ENCODE measurements around the gene PIAS1. TPM values are rescaled to one million over a fixed set of nuclear protein-coding genes. Genes with fewer than 3 reads are reported as not detected.

PIAS1 gene
- total RNA-seq, 1 donor from 2014 or later: 54.5 TPM

GRCh38 chr15:68062946-68063465, 8.9 kb downstream of the PIAS1 start:
- no peak for DNase-seq (ENCODE audit: low spot score)

DNA sequence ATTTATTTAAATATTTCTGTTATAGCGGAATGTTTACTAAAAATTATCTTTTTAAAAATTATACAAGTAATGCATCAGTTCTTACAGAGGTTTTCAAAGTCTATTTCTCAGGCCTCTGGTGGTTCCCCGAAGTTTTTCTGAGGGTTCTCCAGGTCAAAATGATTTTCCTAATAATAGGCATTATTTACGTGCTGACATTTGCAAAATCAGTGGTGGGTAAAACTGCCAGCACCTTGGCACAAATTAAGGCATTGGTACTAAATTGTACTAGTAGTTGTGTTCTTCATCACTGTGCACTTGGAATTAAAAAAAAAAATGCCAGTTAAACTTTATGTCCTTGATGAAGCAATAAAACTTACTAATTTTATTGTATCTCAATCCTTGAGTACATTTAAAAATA, 9.5 kb downstream of the PIAS1 start:
- no peak for DNase-seq (ENCODE audit: low spot score)

GRCh38 chr15:68073576-68074288, 19.6 kb downstream of the PIAS1 start:
- DNase-seq (ENCODE audit: low spot score): no peak

GRCh38 chr15:68075764-68076385, 21.8 kb downstream of the PIAS1 start:
- no peak for DNase-seq (ENCODE audit: low spot score)

- no peak for DNase-seq (ENCODE audit: low spot score)
Measured at GRCh38 chr15:68078365-68078764, 24.2 kb downstream of the PIAS1 start.

DNA sequence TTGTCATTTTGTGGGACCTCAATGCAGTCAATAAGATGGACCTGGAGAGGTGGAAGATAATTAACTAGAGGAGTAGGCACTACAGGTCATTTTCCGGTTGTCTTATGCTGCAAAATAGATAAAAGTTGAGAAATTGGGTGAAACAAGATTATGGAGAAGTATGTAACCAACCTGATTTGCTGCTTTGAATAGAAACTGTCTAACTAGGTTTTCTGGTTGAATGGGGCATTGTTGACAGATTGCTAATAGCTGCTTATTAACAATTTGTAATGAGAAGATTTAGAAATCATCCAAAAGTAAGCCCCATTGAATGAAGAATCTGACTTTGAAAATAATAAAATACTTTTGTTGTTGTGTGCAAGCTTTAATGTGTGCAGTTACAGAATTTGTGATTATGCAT, 26.2 kb downstream of the PIAS1 start:
- DNase-seq (ENCODE audit: low spot score): no peak

DNA sequence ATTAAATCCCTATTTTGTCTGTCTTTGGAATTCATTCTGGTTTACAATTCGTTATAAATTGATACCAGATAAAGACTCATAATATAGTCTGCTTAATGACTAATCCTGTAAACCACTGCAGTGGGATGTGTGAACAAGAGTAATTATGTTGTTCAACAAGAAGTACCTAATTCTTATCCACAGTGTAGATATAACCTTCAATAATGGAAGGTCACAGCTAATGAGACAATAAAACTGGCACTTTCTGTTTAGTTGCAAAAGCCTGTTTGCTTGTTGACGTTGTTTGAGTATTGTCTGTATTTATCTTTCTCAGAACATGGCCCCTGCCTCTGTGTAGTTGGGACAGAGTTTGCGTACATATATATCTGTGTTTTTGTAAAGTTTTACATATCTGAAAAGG, 26.7 kb downstream of the PIAS1 start:
- no peak for DNase-seq (ENCODE audit: low spot score)

GRCh38 chr15:68081869-68082505, 27.9 kb downstream of the PIAS1 start:
- no peak for DNase-seq (ENCODE audit: low spot score)

GRCh38 chr15:68082735-68083134, 28.6 kb downstream of the PIAS1 start:
- no peak for DNase-seq (ENCODE audit: low spot score)

DNA sequence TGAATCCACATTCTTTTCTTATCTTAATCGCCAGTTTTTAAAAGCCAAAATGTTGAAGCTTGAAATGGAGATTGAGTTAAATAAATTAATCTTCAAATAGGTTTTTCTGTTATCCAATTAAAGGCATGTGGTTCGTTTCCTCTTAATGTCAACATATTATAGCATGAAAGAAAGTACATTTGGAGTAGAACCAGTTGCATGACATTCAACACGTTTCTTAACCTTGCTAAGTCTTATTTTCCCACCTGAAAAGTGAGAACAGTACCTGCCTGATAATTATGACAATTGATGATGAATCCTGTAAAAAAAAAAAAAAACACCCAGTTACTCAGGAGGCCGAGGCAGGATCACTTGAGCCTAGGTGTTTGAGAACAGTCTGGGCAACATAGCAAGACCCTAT, 29.3 kb downstream of the PIAS1 start:
- DNase-seq (ENCODE audit: low spot score): no peak

DNA sequence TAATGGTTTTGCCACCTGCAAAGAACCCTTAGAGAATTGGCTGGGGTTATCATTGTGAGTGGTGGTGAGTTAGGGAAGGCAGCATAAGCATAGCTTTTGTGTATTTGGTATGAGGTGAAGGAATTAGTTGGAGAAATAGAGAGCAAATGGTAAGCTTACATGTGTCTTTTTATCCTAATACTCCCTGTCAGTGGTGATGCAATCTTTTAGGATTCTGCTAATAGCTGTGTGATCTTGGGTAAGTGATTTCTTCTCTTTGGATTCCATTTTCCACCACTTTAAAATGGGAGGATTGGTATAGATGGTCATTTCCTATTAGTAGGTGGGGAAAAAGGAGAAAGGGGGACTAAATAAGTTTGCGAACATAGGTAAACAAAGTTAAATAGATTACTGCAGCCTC, 30.9 kb downstream of the PIAS1 start:
- DNase-seq (ENCODE audit: low spot score): no peak

DNA sequence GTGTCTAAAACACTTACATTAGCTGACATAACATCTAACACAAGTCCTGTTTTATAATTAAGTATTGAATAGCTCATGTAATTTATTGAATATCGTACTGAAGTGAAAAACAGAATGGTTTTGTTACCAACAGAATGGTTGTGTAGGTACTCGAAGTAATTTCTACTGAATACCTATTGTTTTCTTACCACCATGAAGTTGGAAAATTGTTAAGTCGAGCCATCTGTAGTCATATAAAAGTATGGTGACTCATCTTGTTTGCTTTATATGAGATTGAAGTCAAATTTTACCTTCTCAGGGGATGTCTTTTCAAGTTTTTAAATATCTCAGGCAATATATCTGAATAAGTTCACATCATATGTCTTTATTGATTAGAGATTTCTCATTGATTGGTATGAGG, 37.6 kb downstream of the PIAS1 start:
- DNase-seq (ENCODE audit: low spot score): no peak

DNA sequence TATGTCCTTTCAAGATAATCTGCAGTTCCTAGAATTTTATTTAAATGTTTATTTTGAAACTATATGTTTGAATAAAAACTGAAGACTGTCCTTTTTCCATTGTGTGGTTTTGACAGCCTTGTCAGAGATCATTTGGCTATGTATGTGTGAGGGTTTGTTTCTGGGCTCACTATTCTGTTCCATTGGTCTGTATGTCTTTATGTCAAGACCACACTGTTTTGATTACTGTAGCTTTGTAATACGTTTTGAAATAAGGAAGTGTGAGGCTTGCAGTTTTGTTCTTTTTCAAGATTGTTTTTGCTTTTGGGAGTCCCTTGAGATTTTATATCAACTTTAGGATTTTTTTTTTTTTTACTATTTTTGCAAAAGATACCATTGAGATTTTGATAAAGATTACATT, 42.0 kb downstream of the PIAS1 start:
- no peak for DNase-seq (ENCODE audit: low spot score)

GRCh38 chr15:68097029-68097428, 42.9 kb downstream of the PIAS1 start:
- DNase-seq (ENCODE audit: low spot score): no peak

DNA sequence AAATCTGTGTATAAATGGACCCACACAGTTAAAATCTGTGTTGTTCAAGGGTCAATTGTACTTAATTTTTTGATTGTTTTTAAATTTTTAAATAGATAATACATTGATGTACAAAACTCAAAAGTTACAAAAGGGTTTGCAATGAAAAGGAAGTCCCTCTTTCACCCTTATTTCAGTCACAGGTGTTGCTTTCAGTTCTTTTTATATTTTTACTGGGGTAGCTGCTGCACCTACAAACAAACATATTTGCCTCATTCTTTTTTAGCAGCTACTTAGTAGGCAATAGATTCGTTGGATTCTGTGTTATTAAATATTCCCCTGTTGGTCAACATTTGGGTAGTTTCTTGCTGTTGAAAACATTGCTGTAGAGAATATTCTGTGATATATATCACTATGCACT, 44.4 kb downstream of the PIAS1 start:
- no peak for DNase-seq (ENCODE audit: low spot score)

- no peak for DNase-seq (ENCODE audit: low spot score)
Measured at GRCh38 chr15:68100194-68100593, 46.1 kb downstream of the PIAS1 start.

GRCh38 chr15:68103603-68104002, 49.5 kb downstream of the PIAS1 start:
- DNase-seq (ENCODE audit: low spot score): no peak

DNA sequence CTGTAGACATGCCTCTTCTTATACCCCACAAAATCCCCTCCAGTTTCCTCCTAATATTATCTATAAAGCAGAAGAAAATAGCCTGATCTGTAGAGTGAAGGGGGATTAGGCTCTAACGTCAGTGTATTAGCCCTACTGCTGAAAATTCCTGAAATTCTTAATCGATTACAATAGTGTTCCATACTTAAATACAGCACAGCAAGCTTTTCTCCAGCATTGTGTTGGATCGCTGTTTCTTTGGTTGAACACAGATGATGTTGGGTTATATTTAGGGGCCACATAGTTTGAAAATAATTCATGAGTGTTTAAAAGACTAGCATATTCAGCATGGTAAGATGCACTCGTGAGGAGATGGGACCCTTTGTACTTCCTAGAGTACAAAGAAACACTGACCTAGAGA, 52.5 kb downstream of the PIAS1 start:
- DNase-seq (ENCODE audit: low spot score): no peak

- no peak for DNase-seq (ENCODE audit: low spot score)
Measured at GRCh38 chr15:68107142-68107541, 53.0 kb downstream of the PIAS1 start.

DNA sequence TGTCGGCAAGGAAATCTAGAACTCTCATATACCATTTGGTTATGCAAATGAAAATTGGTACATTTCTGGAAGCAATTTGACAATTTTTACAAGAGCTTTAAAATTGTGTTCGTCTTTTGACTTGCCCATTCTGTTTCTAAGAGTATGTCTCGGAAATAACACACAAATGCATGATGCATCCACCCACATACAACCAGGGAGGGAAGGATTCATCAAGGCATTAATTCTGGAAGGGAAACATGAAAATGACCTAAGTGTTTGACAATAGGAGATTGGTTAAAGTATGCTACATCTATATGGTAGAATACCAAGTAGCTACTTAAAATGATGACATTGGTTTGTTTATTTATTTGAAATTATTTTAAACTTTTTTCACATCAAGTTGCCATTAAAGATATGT, 58.6 kb downstream of the PIAS1 start:
- DNase-seq (ENCODE audit: low spot score): no peak

GRCh38 chr15:68113273-68113672, 59.2 kb downstream of the PIAS1 start:
- peak; percentile 27 for DNase-seq (ENCODE audit: low spot score)

DNA sequence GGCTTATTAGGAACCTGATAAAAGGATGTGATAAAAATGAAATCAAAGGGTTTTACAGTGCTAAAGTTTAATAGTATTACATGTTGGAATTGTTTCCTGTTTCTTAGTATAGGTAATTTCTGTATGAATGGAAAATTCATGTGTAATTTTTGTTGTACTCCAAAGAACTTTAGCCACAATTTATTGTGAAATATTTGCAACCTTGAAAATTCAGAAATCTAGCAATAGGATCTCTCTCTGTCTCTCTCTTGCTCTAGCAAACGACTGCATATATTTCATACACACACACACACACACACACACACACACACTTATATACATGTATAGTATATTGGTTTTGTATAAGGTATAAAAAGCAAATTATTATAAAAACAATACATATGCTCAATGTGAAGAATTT, 59.6 kb downstream of the PIAS1 start:
- DNase-seq (ENCODE audit: low spot score): no peak

DNA sequence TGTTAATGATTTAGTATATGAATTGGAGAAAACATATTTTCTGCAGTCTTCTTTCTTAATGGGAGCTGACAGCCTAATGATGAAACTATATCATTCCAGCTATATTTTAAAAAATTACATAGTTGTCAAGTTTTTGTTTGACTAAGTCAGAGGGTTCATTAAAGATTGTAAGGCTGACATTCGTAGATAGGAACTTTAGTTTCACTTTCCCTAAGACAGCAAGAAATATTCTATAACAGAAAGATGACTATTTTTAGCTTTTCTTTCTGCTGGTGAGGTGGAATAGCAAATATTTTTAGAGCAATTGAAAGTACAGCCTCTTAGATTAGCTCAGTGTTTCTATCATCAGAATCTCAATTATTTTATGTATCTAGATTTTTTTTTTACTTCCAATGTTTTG, 60.2 kb downstream of the PIAS1 start:
- DNase-seq (ENCODE audit: low spot score): no peak
